ENCODE data around the gene GPC6. TPM values are rescaled to one million over a fixed set of nuclear protein-coding genes. Genes with fewer than 3 reads are reported as not detected.

Gene GPC6
- total and polyA plus RNA-seq, 5 donors from 2014 or later: not detected

DNA sequence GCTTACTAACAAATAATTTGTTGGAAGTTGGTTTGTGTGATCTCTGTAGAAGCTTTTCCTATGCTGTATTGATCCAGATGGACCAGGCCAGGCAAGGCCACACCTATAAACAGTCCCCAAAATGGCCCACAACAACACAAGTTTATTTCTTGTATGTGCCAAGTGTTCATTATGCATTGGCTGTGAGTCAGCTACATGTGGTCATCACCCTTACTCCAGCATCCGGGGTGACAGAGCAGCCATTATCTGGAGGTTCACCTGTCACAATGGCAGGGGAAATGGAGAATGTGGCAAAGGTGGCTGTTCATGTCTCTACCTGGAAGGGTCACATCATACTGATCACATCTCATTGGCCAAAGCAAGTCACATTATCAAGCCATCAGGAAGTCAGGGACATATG, 1088.6 kb downstream of the GPC6 start:
- H3K27me3 Mint-ChIP-seq: no peaks in the 10 kb centered on the region
- Histone ChIP-seq H3K36me3 (ENCODE audit: control insufficient read depth, insufficient read depth, low read length) (no peaks in the 10 kb centered on the region), H3K9me3 (ENCODE audit: control insufficient read depth in 2 of 2, low read length in 2 of 2) (no peaks in the 10 kb centered on the region), H3K4me3 (ENCODE audit: low read depth, low read length) (no peak overlapping the region), H3K27ac (ENCODE audit: insufficient read depth, low read length, poor library complexity, severe bottlenecking) (no peak overlapping the region), H3K27me3 (ENCODE audit: control insufficient read depth, insufficient read depth, low read length) (no peaks in the 10 kb centered on the region), H3K4me1 (ENCODE audit: control insufficient read depth, insufficient read depth, low read length, poor library complexity, severe bottlenecking) (peaks cover 31% of the 10 kb centered on the region)
- no peaks in the 10 kb centered on the region for H3K36me3 Mint-ChIP-seq
- DNase-seq (no peak), ATAC-seq (ENCODE audit: low read depth in 2 of 2) (no peak)
- peak overlapping the region in 1 of 3 donors; percentile 4 for H3K27ac Mint-ChIP-seq
- H3K4me3 Mint-ChIP-seq: no peak overlapping the region
- H3K9me3 Mint-ChIP-seq: no peaks in the 10 kb centered on the region
- peaks cover 14 to 50% (median 36%) of the 10 kb centered on the region in 4 donors for H3K4me1 Mint-ChIP-seq

DNA sequence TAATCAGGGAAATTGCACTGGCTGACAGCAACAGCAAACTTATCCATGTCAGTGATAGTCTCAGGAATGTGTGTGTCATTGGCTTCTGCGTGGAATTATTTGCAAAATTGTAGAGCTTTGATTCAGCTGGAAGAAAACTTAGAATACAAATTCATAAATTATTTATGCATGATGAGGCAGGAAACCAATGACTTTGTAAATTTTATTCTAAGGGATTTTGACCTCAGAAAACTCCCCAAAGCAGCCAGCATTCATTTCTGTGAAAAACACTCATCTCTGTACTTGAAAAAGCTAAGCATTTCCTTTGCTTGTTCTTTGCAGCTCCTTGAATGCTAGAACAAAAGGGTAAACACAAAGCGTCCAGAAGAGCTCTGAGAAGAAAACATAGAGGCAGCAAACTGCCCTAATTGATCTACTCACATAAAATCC, 1090.5 kb downstream of the GPC6 start:
- Mint-ChIP-seq H3K9me3 (peaks cover 0 to 11% (median 0%) of the 10 kb centered on the region in 7 donors), H3K4me1 (peaks cover 14 to 44% (median 34%) of the 10 kb centered on the region in 4 donors), H3K4me3 (peak overlapping the region in 1 of 4 donors; percentile 3), H3K36me3 (no peaks in the 10 kb centered on the region), H3K27me3 (no peaks in the 10 kb centered on the region), H3K27ac (peak overlapping the region; percentile 36 to 52 (median 43))
- H3K36me3 ChIP-seq (ENCODE audit: control insufficient read depth, insufficient read depth, low read length): no peaks in the 10 kb centered on the region
- peaks cover 24% of the 10 kb centered on the region for H3K4me1 ChIP-seq (ENCODE audit: control insufficient read depth, insufficient read depth, low read length, poor library complexity, severe bottlenecking)
- no peaks in the 10 kb centered on the region for H3K9me3 ChIP-seq (ENCODE audit: control insufficient read depth in 2 of 2, low read length in 2 of 2)
- ATAC-seq (ENCODE audit: low read depth in 2 of 2): no peak
- peak in 1 of 3 donors; percentile 54 for DNase-seq
- H3K27ac ChIP-seq (ENCODE audit: insufficient read depth, low read length, poor library complexity, severe bottlenecking): no peak overlapping the region
- no peak overlapping the region for H3K4me3 ChIP-seq (ENCODE audit: low read depth, low read length)
- no peaks in the 10 kb centered on the region for H3K27me3 ChIP-seq (ENCODE audit: control insufficient read depth, insufficient read depth, low read length)

GRCh38 chr13:94318418-94318817, 1091.8 kb downstream of the GPC6 start:
- H3K27me3 Mint-ChIP-seq: no peaks in the 10 kb centered on the region
- ATAC-seq (ENCODE audit: low read depth in 2 of 2): no peak

GRCh38 chr13:94319501-94319900, 1092.9 kb downstream of the GPC6 start:
- ATAC-seq (ENCODE audit: low read depth in 2 of 2): no peak
- Mint-ChIP-seq H3K36me3 (no peaks in the 10 kb centered on the region), H3K27ac (no peak overlapping the region), H3K9me3 (peaks cover 0 to 13% (median 0%) of the 10 kb centered on the region in 7 donors), H3K27me3 (no peaks in the 10 kb centered on the region), H3K4me3 (no peak overlapping the region), H3K4me1 (peaks cover 18 to 53% (median 34%) of the 10 kb centered on the region in 4 donors)
- H3K27ac ChIP-seq (ENCODE audit: insufficient read depth, low read length, poor library complexity, severe bottlenecking): no peak overlapping the region
- no peak overlapping the region for H3K4me3 ChIP-seq (ENCODE audit: low read depth, low read length)
- no peak for DNase-seq
- H3K4me1 ChIP-seq (ENCODE audit: control insufficient read depth, insufficient read depth, low read length, poor library complexity, severe bottlenecking): peaks cover 34% of the 10 kb centered on the region
- H3K36me3 ChIP-seq (ENCODE audit: control insufficient read depth, insufficient read depth, low read length): no peaks in the 10 kb centered on the region
- no peaks in the 10 kb centered on the region for H3K9me3 ChIP-seq (ENCODE audit: control insufficient read depth in 2 of 2, low read length in 2 of 2)
- H3K27me3 ChIP-seq (ENCODE audit: control insufficient read depth, insufficient read depth, low read length): no peaks in the 10 kb centered on the region

More at GRCh38 chr13:94318418-94318817, 1091.8 kb downstream of the GPC6 start:
- H3K36me3 Mint-ChIP-seq: no peaks in the 10 kb centered on the region
- no peak overlapping the region for H3K4me3 Mint-ChIP-seq
- Histone ChIP-seq H3K9me3 (ENCODE audit: control insufficient read depth in 2 of 2, low read length in 2 of 2) (no peaks in the 10 kb centered on the region), H3K27ac (ENCODE audit: insufficient read depth, low read length, poor library complexity, severe bottlenecking) (no peak overlapping the region), H3K36me3 (ENCODE audit: control insufficient read depth, insufficient read depth, low read length) (no peaks in the 10 kb centered on the region), H3K4me1 (ENCODE audit: control insufficient read depth, insufficient read depth, low read length, poor library complexity, severe bottlenecking) (peaks cover 24% of the 10 kb centered on the region), H3K27me3 (ENCODE audit: control insufficient read depth, insufficient read depth, low read length) (no peaks in the 10 kb centered on the region), H3K4me3 (ENCODE audit: low read depth, low read length) (no peak overlapping the region)
- H3K9me3 Mint-ChIP-seq: peaks cover 0 to 13% (median 0%) of the 10 kb centered on the region in 7 donors
- DNase-seq: no peak
- H3K27ac Mint-ChIP-seq: no peak overlapping the region
- H3K4me1 Mint-ChIP-seq: peaks cover 15 to 43% (median 25%) of the 10 kb centered on the region in 4 donors

GRCh38 chr13:94322925-94323763, 1096.5 kb downstream of the GPC6 start:
- peaks cover 32 to 65% (median 40%) of the 10 kb centered on the region in 4 donors for H3K4me1 Mint-ChIP-seq
- no peaks in the 10 kb centered on the region for H3K27me3 Mint-ChIP-seq
- Histone ChIP-seq H3K27me3 (ENCODE audit: control insufficient read depth, insufficient read depth, low read length) (no peaks in the 10 kb centered on the region), H3K4me3 (ENCODE audit: low read depth, low read length) (peak overlapping the region; percentile 73), H3K4me1 (ENCODE audit: control insufficient read depth, insufficient read depth, low read length, poor library complexity, severe bottlenecking) (peaks cover 60% of the 10 kb centered on the region), H3K27ac (ENCODE audit: insufficient read depth, low read length, poor library complexity, severe bottlenecking) (peak overlapping the region; percentile 74), H3K36me3 (ENCODE audit: control insufficient read depth, insufficient read depth, low read length) (no peaks in the 10 kb centered on the region), H3K9me3 (ENCODE audit: control insufficient read depth in 2 of 2, low read length in 2 of 2) (no peaks in the 10 kb centered on the region)
- H3K27ac Mint-ChIP-seq: peak overlapping the region; percentile 85 to 98 (median 96)
- DNase-seq: no peak
- peaks cover 0 to 17% (median 4%) of the 10 kb centered on the region in 7 donors for H3K9me3 Mint-ChIP-seq
- ATAC-seq (ENCODE audit: low read depth in 2 of 2): no peak
- H3K4me3 Mint-ChIP-seq: peak overlapping the region; percentile 81 to 85 (median 82)
- peaks cover 7% of the 10 kb centered on the region for H3K36me3 Mint-ChIP-seq

DNA sequence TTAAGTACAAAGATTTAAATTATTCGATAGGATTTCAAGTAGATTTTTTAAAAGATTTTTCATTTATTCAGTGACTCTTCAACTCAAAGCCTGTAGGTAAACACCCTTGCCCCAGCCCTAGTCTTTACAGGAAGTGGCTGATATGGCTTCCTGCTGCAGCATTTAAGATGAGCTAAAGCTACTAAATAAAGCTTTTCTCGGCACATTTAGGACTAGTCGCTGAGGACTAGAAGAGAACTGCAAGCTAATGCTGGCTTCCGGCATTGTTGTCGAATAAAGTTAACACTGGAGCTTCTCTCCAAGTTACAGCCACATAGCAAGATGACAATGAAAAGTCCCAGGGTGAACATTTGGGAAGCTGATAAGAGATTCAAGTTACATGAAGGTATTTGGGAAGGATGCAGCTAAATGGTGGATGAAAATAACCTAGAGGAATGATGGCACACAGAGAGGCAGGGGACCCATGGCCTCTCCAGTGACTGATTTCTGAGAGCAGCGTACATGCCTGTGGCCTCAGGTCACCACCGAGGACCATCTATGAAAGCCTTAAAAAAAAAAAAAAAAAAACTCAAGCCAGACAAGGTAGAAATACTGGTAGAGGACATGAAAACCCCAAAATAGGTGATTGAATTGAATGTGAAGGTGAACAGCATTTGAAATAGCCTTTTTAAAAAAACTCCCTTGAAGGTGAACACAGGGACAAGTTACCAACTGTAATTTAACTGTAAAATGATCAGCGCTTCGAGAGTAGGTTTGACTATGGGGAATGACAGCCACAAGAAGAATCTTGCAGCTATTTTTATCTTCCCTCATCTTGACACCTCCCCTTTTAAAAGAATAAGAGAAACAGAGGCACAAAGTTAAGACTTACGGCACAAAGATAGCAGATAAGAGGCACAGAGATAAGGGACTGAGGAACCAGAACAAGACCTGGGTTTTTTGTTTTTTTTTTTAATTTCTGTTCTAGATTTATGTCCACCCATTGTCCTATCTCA, 1097.5 kb downstream of the GPC6 start:
- peak; percentile 15 to 91 (median 77) for DNase-seq
- peak overlapping the region; percentile 74 for H3K27ac ChIP-seq (ENCODE audit: insufficient read depth, low read length, poor library complexity, severe bottlenecking)

More for the DNA sequence above, 1097.5 kb downstream of the GPC6 start:
- peaks cover 69% of the 10 kb centered on the region for H3K4me1 ChIP-seq (ENCODE audit: control insufficient read depth, insufficient read depth, low read length, poor library complexity, severe bottlenecking)
- H3K36me3 ChIP-seq (ENCODE audit: control insufficient read depth, insufficient read depth, low read length): no peaks in the 10 kb centered on the region
- H3K36me3 Mint-ChIP-seq: peaks cover 7% of the 10 kb centered on the region
- H3K4me3 ChIP-seq (ENCODE audit: low read depth, low read length): peak overlapping the region; percentile 73
- no peaks in the 10 kb centered on the region for H3K27me3 Mint-ChIP-seq
- peak; percentile 99 to 100 for ATAC-seq (ENCODE audit: low read depth in 2 of 2)
- peaks cover 0 to 17% (median 4%) of the 10 kb centered on the region in 7 donors for H3K9me3 Mint-ChIP-seq
- no peaks in the 10 kb centered on the region for H3K9me3 ChIP-seq (ENCODE audit: control insufficient read depth in 2 of 2, low read length in 2 of 2)
- H3K27me3 ChIP-seq (ENCODE audit: control insufficient read depth, insufficient read depth, low read length): no peaks in the 10 kb centered on the region
- peak overlapping the region; percentile 81 to 85 (median 82) for H3K4me3 Mint-ChIP-seq
- peaks cover 33 to 73% (median 41%) of the 10 kb centered on the region in 4 donors for H3K4me1 Mint-ChIP-seq
- peak overlapping the region; percentile 95 to 98 (median 96) for H3K27ac Mint-ChIP-seq

Data from CD4-positive, CD25-positive, alpha-beta regulatory T cell (primary cell).